GM23248 (cell line): ENCODE results near the gene TBX5.

Source experiments
- EZH2 ChIP-seq: fragments of 200-600 bp; sonication (generic); IDR thresholded peaks from 2 replicates; pipeline ENCODE4 v1.6.1; 2018; ENCODE audit warnings: antibody characterized with exemption, mild to moderate bottlenecking; ENCODE audit not compliant: insufficient read depth, poor library complexity, severe bottlenecking
- EZH2phosphoT487 ChIP-seq: fragments of 200-600 bp; sonication (generic); IDR thresholded peaks from 2 replicates; pipeline ENCODE4 v1.6.1; 2018; ENCODE audit warnings: antibody characterized with exemption, moderate library complexity, mild to moderate bottlenecking, low read depth; ENCODE audit not compliant: insufficient read depth

GRCh38 chr12:114400925-114401324 is 5.0 kb downstream of the TBX5 start:
- TF ChIP-seq EZH2phosphoT487 (no peak), EZH2 (no peak)
